ENCODE results near the gene STX16. TPM values are rescaled to one million over a fixed set of nuclear protein-coding genes. Genes with fewer than 3 reads are reported as not detected.

STX16 gene
- polyA plus RNA-seq, 4 donors, result 17.3 to 73.4 (median 34.9) TPM

GRCh38 chr20:58690396-58691135, 39.5 kb downstream of the STX16 start:
- DNase-seq (no peak), FAIRE-seq (no peak)
- H3K36me3 ChIP-seq (ENCODE audit: control insufficient read depth in 3 of 3, insufficient read depth in 2 of 3, low read depth in 1 of 3, low read length in 3 of 3), result peaks cover 2 to 15% (median 2%) of the 10 kb centered on the region in 3 donors
- H3K4me1 ChIP-seq (ENCODE audit: control insufficient read depth in 3 of 3, insufficient read depth in 2 of 3, low read depth in 1 of 3, low read length in 2 of 3), result peaks cover 0 to 6% (median 5%) of the 10 kb centered on the region in 3 donors
- H3K27ac ChIP-seq (ENCODE audit: low read depth in 1 of 3, low read length in 2 of 3), result peak overlapping the region in 1 of 3 donors; percentile 75
- H3K9me3 ChIP-seq (ENCODE audit: control insufficient read depth in 2 of 2, insufficient read depth in 1 of 2, low read depth in 1 of 2, low read length in 1 of 2), result no peaks in the 10 kb centered on the region
- 47 to 51% (median 50%) methylated on average over 7 of the region's 7 CpGs for WGBS, 3 donors
- no peaks in the 10 kb centered on the region for H3K27me3 ChIP-seq (ENCODE audit: control insufficient read depth in 3 of 3, insufficient read depth in 3 of 3, low read length in 3 of 3)
- H3K4me3 ChIP-seq (ENCODE audit: low read depth in 1 of 3, low read length in 3 of 3), result no peak overlapping the region

- FAIRE-seq, result no peak
These were observed 40.9 kb downstream of the STX16 start for GRCh38 chr20:58691773-58692578.

GRCh38 chr20:58692579-58693225, 41.6 kb downstream of the STX16 start, which contains the start of gene NPEPL1:
NPEPL1 (plus strand) TSS chr20:58692800; CDS start chr20:58692901, 101 bp downstream.
- Histone ChIP-seq H3K27ac (ENCODE audit: low read depth in 1 of 3, low read length in 2 of 3) (peak within 1 kb of the TSS in 2 of 3 donors; percentile 84 to 88), H3K36me3 (ENCODE audit: control insufficient read depth in 3 of 3, insufficient read depth in 2 of 3, low read depth in 1 of 3, low read length in 3 of 3) (peaks cover 2 to 33% (median 6%) of the 10 kb centered on the region in 3 donors), H3K27me3 (ENCODE audit: control insufficient read depth in 3 of 3, insufficient read depth in 3 of 3, low read length in 3 of 3) (no peaks in the 10 kb centered on the region), H3K9me3 (ENCODE audit: control insufficient read depth in 2 of 2, insufficient read depth in 1 of 2, low read depth in 1 of 2, low read length in 1 of 2) (no peaks in the 10 kb centered on the region), H3K4me3 (ENCODE audit: low read depth in 1 of 3, low read length in 3 of 3) (peak within 1 kb of the TSS; percentile 29 to 75 (median 36)), H3K4me1 (ENCODE audit: control insufficient read depth in 3 of 3, insufficient read depth in 2 of 3, low read depth in 1 of 3, low read length in 2 of 3) (peaks cover 6 to 9% (median 7%) of the 10 kb centered on the region in 3 donors)
- FAIRE-seq (no peak), DNase-seq (peak; percentile 73 to 83)
- 1% methylated on average over 15 to 93 of the region's 93 CpGs for WGBS, 3 donors

More at GRCh38 chr20:58691773-58692578, 40.9 kb downstream of the STX16 start:
- H3K4me3 ChIP-seq (ENCODE audit: low read depth in 1 of 3, low read length in 3 of 3), result peak overlapping the region in 1 of 3 donors; percentile 75
- peak overlapping the region in 2 of 3 donors; percentile 84 to 88 for H3K27ac ChIP-seq (ENCODE audit: low read depth in 1 of 3, low read length in 2 of 3)
- WGBS, 3 donors, result 60 to 69% (median 65%) methylated on average over 24 to 31 of the region's 31 CpGs
- H3K36me3 ChIP-seq (ENCODE audit: control insufficient read depth in 3 of 3, insufficient read depth in 2 of 3, low read depth in 1 of 3, low read length in 3 of 3), result peaks cover 2 to 26% (median 6%) of the 10 kb centered on the region in 3 donors
- H3K9me3 ChIP-seq (ENCODE audit: control insufficient read depth in 2 of 2, insufficient read depth in 1 of 2, low read depth in 1 of 2, low read length in 1 of 2), result no peaks in the 10 kb centered on the region
- H3K4me1 ChIP-seq (ENCODE audit: control insufficient read depth in 3 of 3, insufficient read depth in 2 of 3, low read depth in 1 of 3, low read length in 2 of 3), result peaks cover 3 to 7% (median 6%) of the 10 kb centered on the region in 3 donors
- H3K27me3 ChIP-seq (ENCODE audit: control insufficient read depth in 3 of 3, insufficient read depth in 3 of 3, low read length in 3 of 3), result no peaks in the 10 kb centered on the region
- DNase-seq, result no peak

- Histone ChIP-seq H3K9me3 (ENCODE audit: control insufficient read depth in 2 of 2, insufficient read depth in 1 of 2, low read depth in 1 of 2, low read length in 1 of 2) (no peaks in the 10 kb centered on the region), H3K4me1 (ENCODE audit: control insufficient read depth in 3 of 3, insufficient read depth in 2 of 3, low read depth in 1 of 3, low read length in 2 of 3) (peaks cover 6 to 10% (median 7%) of the 10 kb centered on the region in 3 donors), H3K4me3 (ENCODE audit: low read depth in 1 of 3, low read length in 3 of 3) (peak overlapping the region; percentile 29 to 75 (median 36)), H3K27me3 (ENCODE audit: control insufficient read depth in 3 of 3, insufficient read depth in 3 of 3, low read length in 3 of 3) (no peaks in the 10 kb centered on the region), H3K36me3 (ENCODE audit: control insufficient read depth in 3 of 3, insufficient read depth in 2 of 3, low read depth in 1 of 3, low read length in 3 of 3) (peaks cover 2 to 40% (median 6%) of the 10 kb centered on the region in 3 donors), H3K27ac (ENCODE audit: low read depth in 1 of 3, low read length in 2 of 3) (peak overlapping the region in 2 of 3 donors; percentile 67 to 76)
- FAIRE-seq (no peak), DNase-seq (peak; percentile 20 to 64)
- WGBS, 3 donors, result 43 to 71% (median 62%) methylated on average over 28 to 51 of the region's 51 CpGs
These were observed 42.3 kb downstream of the STX16 start for GRCh38 chr20:58693226-58694006.

- Histone ChIP-seq H3K27me3 (ENCODE audit: control insufficient read depth in 3 of 3, insufficient read depth in 3 of 3, low read length in 3 of 3) (no peaks in the 10 kb centered on the region), H3K9me3 (ENCODE audit: control insufficient read depth in 2 of 2, insufficient read depth in 1 of 2, low read depth in 1 of 2, low read length in 1 of 2) (no peaks in the 10 kb centered on the region), H3K4me3 (ENCODE audit: low read depth in 1 of 3, low read length in 3 of 3) (no peak overlapping the region), H3K4me1 (ENCODE audit: control insufficient read depth in 3 of 3, insufficient read depth in 2 of 3, low read depth in 1 of 3, low read length in 2 of 3) (peaks cover 6 to 10% (median 7%) of the 10 kb centered on the region in 3 donors), H3K36me3 (ENCODE audit: control insufficient read depth in 3 of 3, insufficient read depth in 2 of 3, low read depth in 1 of 3, low read length in 3 of 3) (peaks cover 2 to 50% (median 6%) of the 10 kb centered on the region in 3 donors), H3K27ac (ENCODE audit: low read depth in 1 of 3, low read length in 2 of 3) (no peak overlapping the region)
- DNase-seq, result no peak
- FAIRE-seq, result no peak
- WGBS, 3 donors, result 95 to 96% (median 96%) methylated on average over 33 of the region's 33 CpGs
These were observed 43.4 kb downstream of the STX16 start for GRCh38 chr20:58694241-58695083.

- H3K9me3 ChIP-seq (ENCODE audit: control insufficient read depth in 2 of 2, insufficient read depth in 1 of 2, low read depth in 1 of 2, low read length in 1 of 2), result no peaks in the 10 kb centered on the region
- peaks cover 2 to 57% (median 6%) of the 10 kb centered on the region in 3 donors for H3K36me3 ChIP-seq (ENCODE audit: control insufficient read depth in 3 of 3, insufficient read depth in 2 of 3, low read depth in 1 of 3, low read length in 3 of 3)
- no peak overlapping the region for H3K4me3 ChIP-seq (ENCODE audit: low read depth in 1 of 3, low read length in 3 of 3)
- H3K4me1 ChIP-seq (ENCODE audit: control insufficient read depth in 3 of 3, insufficient read depth in 2 of 3, low read depth in 1 of 3, low read length in 2 of 3), result peaks cover 6 to 13% (median 7%) of the 10 kb centered on the region in 3 donors
- no peaks in the 10 kb centered on the region for H3K27me3 ChIP-seq (ENCODE audit: control insufficient read depth in 3 of 3, insufficient read depth in 3 of 3, low read length in 3 of 3)
- DNase-seq, result no peak
- no peak overlapping the region for H3K27ac ChIP-seq (ENCODE audit: low read depth in 1 of 3, low read length in 2 of 3)
- no peak for FAIRE-seq
- 94 to 96% (median 96%) methylated on average over 8 to 9 of the region's 9 CpGs for WGBS, 3 donors
These were observed 44.1 kb downstream of the STX16 start for GRCh38 chr20:58695084-58695722.

GRCh38 chr20:58695895-58696375, 44.9 kb downstream of the STX16 start:
- Histone ChIP-seq H3K27ac (ENCODE audit: low read depth in 1 of 3, low read length in 2 of 3) (no peak overlapping the region), H3K4me1 (ENCODE audit: control insufficient read depth in 3 of 3, insufficient read depth in 2 of 3, low read depth in 1 of 3, low read length in 2 of 3) (peaks cover 6 to 14% (median 7%) of the 10 kb centered on the region in 3 donors), H3K9me3 (ENCODE audit: control insufficient read depth in 2 of 2, insufficient read depth in 1 of 2, low read depth in 1 of 2, low read length in 1 of 2) (no peaks in the 10 kb centered on the region), H3K27me3 (ENCODE audit: control insufficient read depth in 3 of 3, insufficient read depth in 3 of 3, low read length in 3 of 3) (no peaks in the 10 kb centered on the region), H3K36me3 (ENCODE audit: control insufficient read depth in 3 of 3, insufficient read depth in 2 of 3, low read depth in 1 of 3, low read length in 3 of 3) (peaks cover 2 to 60% (median 6%) of the 10 kb centered on the region in 3 donors), H3K4me3 (ENCODE audit: low read depth in 1 of 3, low read length in 3 of 3) (no peak overlapping the region)
- FAIRE-seq, result no peak
- WGBS, 3 donors, result 92 to 96% (median 94%) methylated on average over 10 of the region's 10 CpGs
- no peak for DNase-seq
